K562 (cell line): ENCODE data around the gene NMBR.

ENCODE experiments used
- HLTF ChIP-seq: fragments of 450-650 bp; IDR thresholded peaks from 2 replicates; pipeline ENCODE4 v1.6.1; 2016
- TAF1 ChIP-seq: IDR thresholded peaks from 2 replicates; pipeline ENCODE4 v1.6.1; 2011; ENCODE audit warnings: mild to moderate bottlenecking, low read length, moderate library complexity; ENCODE audit not compliant: insufficient read depth, control insufficient read depth, severe bottlenecking; ENCODE audit errors: extremely low read depth
- WHSC1 ChIP-seq: IDR thresholded peaks from one replicate; pipeline ENCODE4 v1.6.1; 2012; ENCODE audit warnings: low read length, control low read depth, inconsistent platforms
- ZNF165 ChIP-seq: fragments of 250-450 bp; sonication (Bioruptor Pico); IDR thresholded peaks from 2 replicates; pipeline ENCODE4 v1.4.0; 2020; ENCODE audit warnings: borderline replicate concordance
- TF ChIP-seq, protein P1 (sequence below), 3 experiments: IDR thresholded peaks in 2 of 3; conservative IDR thresholded peaks in 1 of 3; 2 replicates each; pipeline ENCODE4 v1.5.1; 2011 to 2012; ENCODE audit warnings: low read length in 3 of 3, mild to moderate bottlenecking in 3 of 3, control low read depth in 2 of 3, improper control_type of control experiment in 1 of 3, inconsistent platforms in 1 of 3, low read depth in 1 of 3, mixed read lengths in 1 of 3, moderate library complexity in 1 of 3; ENCODE audit not compliant: insufficient read depth in 2 of 3
- TF ChIP-seq, protein P2 (sequence below): fragments of 450-650 bp; IDR thresholded peaks from 2 replicates; pipeline ENCODE4 v1.6.1; 2018; ENCODE audit warnings: mild to moderate bottlenecking, low read depth; ENCODE audit not compliant: partially characterized antibody
- TF ChIP-seq, protein P3 (sequence below): fragments of 450-650 bp; formaldehyde crosslinking; IDR thresholded peaks from 2 replicates; pipeline ENCODE4 v1.4.0; 2022; ENCODE audit warnings: mild to moderate bottlenecking, moderate library complexity

DNA sequence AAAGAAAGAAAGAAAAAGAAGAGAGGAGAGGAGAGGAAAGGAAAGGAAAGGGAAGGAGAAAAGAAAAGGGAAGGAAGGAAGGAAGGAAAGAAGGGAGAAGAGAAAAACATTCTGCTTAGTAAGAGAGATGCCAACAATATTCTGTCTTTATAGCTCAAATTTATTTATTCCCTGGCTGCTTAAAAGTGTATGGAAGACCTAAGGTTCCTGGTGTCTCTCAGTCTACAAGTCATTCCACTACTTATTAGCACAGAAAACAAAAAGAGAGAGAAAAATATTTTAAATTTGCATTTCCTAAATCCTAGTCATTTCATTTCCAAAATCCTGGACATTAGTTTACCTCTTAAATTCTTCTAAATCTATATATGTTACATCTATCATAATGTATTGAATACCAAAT lies 67.8 kb downstream of the NMBR start:
- TF ChIP-seq HLTF: no peak
- TF ChIP-seq, protein P1, sequence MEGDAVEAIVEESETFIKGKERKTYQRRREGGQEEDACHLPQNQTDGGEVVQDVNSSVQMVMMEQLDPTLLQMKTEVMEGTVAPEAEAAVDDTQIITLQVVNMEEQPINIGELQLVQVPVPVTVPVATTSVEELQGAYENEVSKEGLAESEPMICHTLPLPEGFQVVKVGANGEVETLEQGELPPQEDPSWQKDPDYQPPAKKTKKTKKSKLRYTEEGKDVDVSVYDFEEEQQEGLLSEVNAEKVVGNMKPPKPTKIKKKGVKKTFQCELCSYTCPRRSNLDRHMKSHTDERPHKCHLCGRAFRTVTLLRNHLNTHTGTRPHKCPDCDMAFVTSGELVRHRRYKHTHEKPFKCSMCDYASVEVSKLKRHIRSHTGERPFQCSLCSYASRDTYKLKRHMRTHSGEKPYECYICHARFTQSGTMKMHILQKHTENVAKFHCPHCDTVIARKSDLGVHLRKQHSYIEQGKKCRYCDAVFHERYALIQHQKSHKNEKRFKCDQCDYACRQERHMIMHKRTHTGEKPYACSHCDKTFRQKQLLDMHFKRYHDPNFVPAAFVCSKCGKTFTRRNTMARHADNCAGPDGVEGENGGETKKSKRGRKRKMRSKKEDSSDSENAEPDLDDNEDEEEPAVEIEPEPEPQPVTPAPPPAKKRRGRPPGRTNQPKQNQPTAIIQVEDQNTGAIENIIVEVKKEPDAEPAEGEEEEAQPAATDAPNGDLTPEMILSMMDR (IDR thresholded peaks at IDR 0.05 in 2 of 3, conservative IDR thresholded peaks at IDR 0.05 in 1 of 3; ENCODE audit: insufficient read depth in 2 of 3, low read depth in 1 of 3, low read length in 3 of 3): no peak
- TF ChIP-seq TAF1: no peak
- TF ChIP-seq ZNF165 (CRISPR knock-in tag): no peak
- no peak for TF ChIP-seq WHSC1
- TF ChIP-seq, protein P2, sequence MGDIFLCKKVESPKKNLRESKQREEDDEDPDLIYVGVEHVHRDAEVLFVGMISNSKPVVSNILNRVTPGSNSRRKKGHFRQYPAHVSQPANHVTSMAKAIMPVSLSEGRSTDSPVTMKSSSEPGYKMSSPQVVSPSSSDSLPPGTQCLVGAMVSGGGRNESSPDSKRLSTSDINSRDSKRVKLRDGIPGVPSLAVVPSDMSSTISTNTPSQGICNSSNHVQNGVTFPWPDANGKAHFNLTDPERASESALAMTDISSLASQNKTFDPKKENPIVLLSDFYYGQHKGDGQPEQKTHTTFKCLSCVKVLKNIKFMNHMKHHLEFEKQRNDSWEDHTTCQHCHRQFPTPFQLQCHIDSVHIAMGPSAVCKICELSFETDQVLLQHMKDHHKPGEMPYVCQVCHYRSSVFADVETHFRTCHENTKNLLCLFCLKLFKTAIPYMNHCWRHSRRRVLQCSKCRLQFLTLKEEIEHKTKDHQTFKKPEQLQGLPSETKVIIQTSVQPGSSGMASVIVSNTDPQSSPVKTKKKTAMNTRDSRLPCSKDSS: no peak
- TF ChIP-seq, protein P3, sequence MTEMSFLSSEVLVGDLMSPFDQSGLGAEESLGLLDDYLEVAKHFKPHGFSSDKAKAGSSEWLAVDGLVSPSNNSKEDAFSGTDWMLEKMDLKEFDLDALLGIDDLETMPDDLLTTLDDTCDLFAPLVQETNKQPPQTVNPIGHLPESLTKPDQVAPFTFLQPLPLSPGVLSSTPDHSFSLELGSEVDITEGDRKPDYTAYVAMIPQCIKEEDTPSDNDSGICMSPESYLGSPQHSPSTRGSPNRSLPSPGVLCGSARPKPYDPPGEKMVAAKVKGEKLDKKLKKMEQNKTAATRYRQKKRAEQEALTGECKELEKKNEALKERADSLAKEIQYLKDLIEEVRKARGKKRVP (CRISPR knock-in tag): no peak
